ENCODE data around the gene ELAVL1. TPM values are rescaled to one million over a fixed set of nuclear protein-coding genes. Genes with fewer than 3 reads are reported as not detected.

Gene ELAVL1
- total and polyA plus RNA-seq, 9 of the 15 experiments (the other 6 are each of a cell fraction or from before 2014, with no cell fraction given): 4.3 to 172 (median 69.2) TPM

DNA sequence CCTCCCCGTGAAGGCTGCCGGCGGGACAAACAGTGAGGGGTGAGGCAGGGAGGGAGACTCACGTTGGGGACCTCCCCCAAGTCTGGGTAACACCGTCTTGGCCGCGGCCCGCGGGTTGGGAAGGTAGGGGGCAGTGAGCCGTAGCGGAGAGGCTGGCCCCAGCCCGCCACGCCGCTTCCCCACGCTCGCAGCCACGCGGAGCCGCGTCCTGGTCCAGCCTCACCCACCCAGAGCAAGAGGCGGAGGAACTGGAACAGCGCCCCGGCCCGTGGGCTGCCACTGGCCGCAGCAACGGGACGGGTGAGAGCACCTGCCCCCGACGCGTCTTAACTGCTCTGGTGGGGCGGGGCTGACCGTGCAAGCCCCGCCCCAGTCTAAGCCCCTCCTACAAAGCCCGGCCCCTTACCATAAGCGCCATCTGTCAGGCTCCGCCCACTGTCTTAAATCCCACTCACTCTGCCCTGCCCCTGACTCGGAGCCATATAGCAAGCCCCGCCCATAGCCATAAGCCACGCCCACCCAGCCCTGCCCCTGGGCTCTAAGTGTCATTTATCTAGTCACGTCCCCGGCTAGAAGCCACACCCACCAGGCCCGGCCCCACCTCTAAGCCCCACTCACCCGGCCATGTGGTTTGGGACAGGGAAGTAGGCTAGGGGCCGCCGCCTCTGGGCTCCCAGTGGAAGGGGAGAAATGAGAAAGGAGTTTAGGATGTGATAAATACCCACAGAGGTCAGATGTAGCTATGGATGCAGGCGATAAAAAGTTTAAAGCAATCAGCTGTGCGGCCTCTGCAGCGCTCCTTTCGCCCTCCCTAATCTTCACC lies 45.0 kb upstream of the ELAVL1 start (continued):
- TF ChIP-seq, protein P1, sequence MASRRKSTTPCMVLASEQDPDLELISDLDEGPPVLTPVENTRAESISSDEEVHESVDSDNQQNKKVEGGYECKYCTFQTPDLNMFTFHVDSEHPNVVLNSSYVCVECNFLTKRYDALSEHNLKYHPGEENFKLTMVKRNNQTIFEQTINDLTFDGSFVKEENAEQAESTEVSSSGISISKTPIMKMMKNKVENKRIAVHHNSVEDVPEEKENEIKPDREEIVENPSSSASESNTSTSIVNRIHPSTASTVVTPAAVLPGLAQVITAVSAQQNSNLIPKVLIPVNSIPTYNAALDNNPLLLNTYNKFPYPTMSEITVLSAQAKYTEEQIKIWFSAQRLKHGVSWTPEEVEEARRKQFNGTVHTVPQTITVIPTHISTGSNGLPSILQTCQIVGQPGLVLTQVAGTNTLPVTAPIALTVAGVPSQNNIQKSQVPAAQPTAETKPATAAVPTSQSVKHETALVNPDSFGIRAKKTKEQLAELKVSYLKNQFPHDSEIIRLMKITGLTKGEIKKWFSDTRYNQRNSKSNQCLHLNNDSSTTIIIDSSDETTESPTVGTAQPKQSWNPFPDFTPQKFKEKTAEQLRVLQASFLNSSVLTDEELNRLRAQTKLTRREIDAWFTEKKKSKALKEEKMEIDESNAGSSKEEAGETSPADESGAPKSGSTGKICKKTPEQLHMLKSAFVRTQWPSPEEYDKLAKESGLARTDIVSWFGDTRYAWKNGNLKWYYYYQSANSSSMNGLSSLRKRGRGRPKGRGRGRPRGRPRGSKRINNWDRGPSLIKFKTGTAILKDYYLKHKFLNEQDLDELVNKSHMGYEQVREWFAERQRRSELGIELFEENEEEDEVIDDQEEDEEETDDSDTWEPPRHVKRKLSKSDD (conservative IDR thresholded peaks at IDR 0.05; ENCODE audit: low read length): no peak
- TF ChIP-seq MED1 (CRISPR knock-in tag; IDR thresholded peaks at IDR 0.05; ENCODE audit: borderline replicate concordance) (no peak), IRF1 (CRISPR knock-in tag; IDR thresholded peaks at IDR 0.05; ENCODE audit: borderline replicate concordance) (no peak), TAF15 (IDR thresholded peaks at IDR 0.05; ENCODE audit: low read depth, low read length) (no peak), IRF2 (CRISPR knock-in tag; IDR thresholded peaks at IDR 0.05) (no peak), RB1 (IDR thresholded peaks at IDR 0.05; ENCODE audit: low read depth) (peak; percentile 88), POLR2AphosphoS5 (IDR thresholded peaks at IDR 0.05; ENCODE audit: control insufficient read depth, insufficient read depth, low read depth, low read length) (peak; percentile 56; the same call in 1 of the 2 replicates), CTCFL (IDR thresholded peaks at IDR 0.05; ENCODE audit: borderline replicate concordance, insufficient read depth, low read depth, low read length, poor library complexity, severe bottlenecking) (no peak), GATAD2A (IDR thresholded peaks at IDR 0.05) (peak; percentile 41; the same call in 1 of the 2 replicates), TAF7 (tag; IDR thresholded peaks at IDR 0.05) (no peak), TRIM25 (IDR thresholded peaks at IDR 0.05; ENCODE audit: borderline replicate concordance) (no peak), ILK (tag; IDR thresholded peaks at IDR 0.05; ENCODE audit: borderline replicate concordance, low read depth) (no peak), FUS (optimal IDR thresholded peaks at IDR 0.05; ENCODE audit: low read depth, low read length) (no peak), TARDBP (IDR thresholded peaks at IDR 0.05) (peak; percentile 80; the same call in 1 of the 2 replicates), PTTG1 (tag; IDR thresholded peaks at IDR 0.05; ENCODE audit: low read depth) (no peak), RBBP5 (IDR thresholded peaks at IDR 0.05; ENCODE audit: borderline replicate concordance, insufficient read depth, low read length, poor library complexity, severe bottlenecking) (no peak), ZNF347 (CRISPR knock-in tag; IDR thresholded peaks at IDR 0.05; ENCODE audit: low read depth) (no peak)
- TF ChIP-seq, protein P2, sequence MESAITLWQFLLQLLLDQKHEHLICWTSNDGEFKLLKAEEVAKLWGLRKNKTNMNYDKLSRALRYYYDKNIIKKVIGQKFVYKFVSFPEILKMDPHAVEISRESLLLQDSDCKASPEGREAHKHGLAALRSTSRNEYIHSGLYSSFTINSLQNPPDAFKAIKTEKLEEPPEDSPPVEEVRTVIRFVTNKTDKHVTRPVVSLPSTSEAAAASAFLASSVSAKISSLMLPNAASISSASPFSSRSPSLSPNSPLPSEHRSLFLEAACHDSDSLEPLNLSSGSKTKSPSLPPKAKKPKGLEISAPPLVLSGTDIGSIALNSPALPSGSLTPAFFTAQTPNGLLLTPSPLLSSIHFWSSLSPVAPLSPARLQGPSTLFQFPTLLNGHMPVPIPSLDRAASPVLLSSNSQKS (CRISPR knock-in tag; IDR thresholded peaks at IDR 0.05): no peak
